Bronchial epithelial cell (primary cell): Measurements from ENCODE around the gene TTC39C. TPM values are rescaled to one million over a fixed set of nuclear protein-coding genes. Genes with fewer than 3 reads are reported as not detected.

Experiments used
- DNase-seq: peaks from one replicate; pipeline ENCODE4 v3.0.0-alpha.2; 2010; ENCODE audit warnings: low read depth
- FAIRE-seq: peaks from 2 replicates; lab custom pipeline; 2011; peaks lifted over from hg19 to GRCh38; lab: Jason Lieb, UNC
- H3K27me3 ChIP-seq: 2 replicates; pipeline ENCODE4 v1.5.1; 2011; ENCODE audit warnings: low read length; ENCODE audit not compliant: control insufficient read depth, insufficient read depth
- H3K36me3 ChIP-seq: 2 replicates; pipeline ENCODE4 v1.5.1; 2011; ENCODE audit warnings: low read length; ENCODE audit not compliant: control insufficient read depth, insufficient read depth
- H3K4me3 ChIP-seq: 2 replicates; pipeline ENCODE4 v1.5.1; 2011; ENCODE audit warnings: mild to moderate bottlenecking, low read depth, low read length, control low read depth
- total RNA-seq: library from RNA; depleted of rRNA; stranded (reverse); fragments of >200 nt; gene quantifications from 2 replicates; pipeline ENCODE4 v1.2.1, GENCODE V29; 2014
- TF ChIP-seq, protein P1 (sequence below): IDR thresholded peaks from 2 replicates; pipeline ENCODE4 v1.5.1; 2011; ENCODE audit warnings: mild to moderate bottlenecking, moderate library complexity, low read length, control low read depth, inconsistent platforms; ENCODE audit not compliant: insufficient read depth, severe bottlenecking

TTC39C gene
- total RNA-seq, 1 donor from 2014 or later, result 15.3 TPM

DNA sequence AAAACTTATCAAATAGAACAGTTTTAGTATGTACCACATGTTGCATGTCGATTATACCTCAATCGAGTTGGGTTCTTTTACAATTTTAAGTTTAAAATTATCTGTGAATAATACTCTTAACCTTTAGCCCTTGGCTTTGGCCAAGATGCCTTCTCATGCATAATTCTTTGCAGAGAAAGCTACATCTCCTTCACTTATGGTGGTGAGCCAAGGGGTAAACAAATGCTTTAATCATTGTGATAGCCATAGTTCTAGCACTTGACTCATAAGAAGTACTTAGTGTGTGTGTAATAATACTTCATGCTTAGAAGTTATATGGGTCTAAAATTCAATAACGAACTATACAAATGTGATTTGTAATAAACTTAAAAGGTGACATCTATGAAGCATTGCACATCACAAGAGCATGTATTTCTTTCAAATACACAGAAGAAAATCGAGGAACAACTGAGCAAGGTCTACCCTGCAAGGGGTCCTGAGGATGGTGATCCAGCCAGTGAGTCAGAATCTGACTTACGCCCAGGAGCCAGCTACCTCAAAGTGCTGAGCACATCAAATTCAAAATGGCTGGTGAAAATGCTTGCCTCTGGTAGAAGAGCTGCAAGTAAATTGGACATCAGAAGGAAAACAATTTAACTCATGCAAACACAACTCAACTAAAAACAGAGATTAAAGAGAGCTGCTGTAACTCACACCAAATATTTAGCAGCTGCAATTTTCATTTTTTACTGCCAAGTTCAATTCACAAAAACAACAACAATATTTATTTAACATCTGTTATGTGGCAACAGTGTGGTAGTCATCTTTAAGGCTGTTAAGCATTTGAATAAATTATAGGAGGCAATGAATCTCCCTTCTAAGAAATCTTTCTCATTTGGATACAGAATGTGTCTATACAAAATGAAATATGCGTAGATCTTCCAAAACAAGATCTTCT lies 23.8 kb upstream of the TTC39C start:
- Histone ChIP-seq H3K4me3 (no peak overlapping the region), H3K36me3 (no peaks in the 10 kb centered on the region), H3K27me3 (no peaks in the 10 kb centered on the region)
- TF ChIP-seq, protein P1, sequence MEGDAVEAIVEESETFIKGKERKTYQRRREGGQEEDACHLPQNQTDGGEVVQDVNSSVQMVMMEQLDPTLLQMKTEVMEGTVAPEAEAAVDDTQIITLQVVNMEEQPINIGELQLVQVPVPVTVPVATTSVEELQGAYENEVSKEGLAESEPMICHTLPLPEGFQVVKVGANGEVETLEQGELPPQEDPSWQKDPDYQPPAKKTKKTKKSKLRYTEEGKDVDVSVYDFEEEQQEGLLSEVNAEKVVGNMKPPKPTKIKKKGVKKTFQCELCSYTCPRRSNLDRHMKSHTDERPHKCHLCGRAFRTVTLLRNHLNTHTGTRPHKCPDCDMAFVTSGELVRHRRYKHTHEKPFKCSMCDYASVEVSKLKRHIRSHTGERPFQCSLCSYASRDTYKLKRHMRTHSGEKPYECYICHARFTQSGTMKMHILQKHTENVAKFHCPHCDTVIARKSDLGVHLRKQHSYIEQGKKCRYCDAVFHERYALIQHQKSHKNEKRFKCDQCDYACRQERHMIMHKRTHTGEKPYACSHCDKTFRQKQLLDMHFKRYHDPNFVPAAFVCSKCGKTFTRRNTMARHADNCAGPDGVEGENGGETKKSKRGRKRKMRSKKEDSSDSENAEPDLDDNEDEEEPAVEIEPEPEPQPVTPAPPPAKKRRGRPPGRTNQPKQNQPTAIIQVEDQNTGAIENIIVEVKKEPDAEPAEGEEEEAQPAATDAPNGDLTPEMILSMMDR, result no peak
- peak; percentile 42 for DNase-seq
- no peak for FAIRE-seq

DNA sequence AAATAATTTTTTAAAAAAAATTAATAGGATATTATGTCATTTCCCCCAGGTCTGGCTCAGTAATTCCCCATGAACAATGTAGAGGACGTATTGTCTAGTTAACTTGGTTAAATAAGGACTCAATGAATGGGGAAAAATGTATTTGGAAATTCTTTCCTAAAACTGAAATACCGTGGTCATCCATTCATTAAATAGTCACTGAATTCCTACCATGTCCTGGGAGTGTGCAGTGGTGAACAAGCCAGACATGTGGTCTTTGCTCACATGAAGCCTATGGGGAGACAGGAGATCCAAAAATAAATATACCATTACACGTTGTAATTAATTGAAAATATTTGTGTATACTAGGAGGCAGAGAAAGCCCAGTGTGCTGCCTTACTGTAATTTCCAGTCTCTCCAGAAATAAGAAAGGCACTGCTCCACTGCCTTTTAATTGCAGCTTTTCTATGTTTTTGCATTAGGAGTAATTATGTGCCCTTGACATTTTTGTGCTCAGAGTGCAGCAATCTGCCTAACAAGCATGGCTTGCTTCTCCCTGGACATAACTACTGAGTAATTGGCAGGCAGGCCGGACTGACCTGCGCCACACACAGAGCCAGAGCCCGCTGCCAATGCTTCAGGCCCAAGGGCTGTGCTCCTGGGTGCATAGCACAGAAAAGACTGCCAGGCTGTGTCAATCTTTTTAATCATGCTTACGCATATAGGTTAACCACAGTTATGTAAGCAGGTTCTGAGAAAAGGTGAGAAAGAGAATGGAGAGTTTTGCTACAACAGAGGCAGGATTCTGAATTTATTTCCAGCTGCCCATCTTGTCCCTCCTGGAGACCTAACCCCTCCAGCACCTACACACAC lies 22.2 kb upstream of the TTC39C start:
- peak; percentile 13 for FAIRE-seq
- Histone ChIP-seq H3K36me3 (no peaks in the 10 kb centered on the region), H3K4me3 (no peak overlapping the region), H3K27me3 (no peaks in the 10 kb centered on the region)
- TF ChIP-seq, protein P1, result no peak
- peak; percentile 87 for DNase-seq

DNA sequence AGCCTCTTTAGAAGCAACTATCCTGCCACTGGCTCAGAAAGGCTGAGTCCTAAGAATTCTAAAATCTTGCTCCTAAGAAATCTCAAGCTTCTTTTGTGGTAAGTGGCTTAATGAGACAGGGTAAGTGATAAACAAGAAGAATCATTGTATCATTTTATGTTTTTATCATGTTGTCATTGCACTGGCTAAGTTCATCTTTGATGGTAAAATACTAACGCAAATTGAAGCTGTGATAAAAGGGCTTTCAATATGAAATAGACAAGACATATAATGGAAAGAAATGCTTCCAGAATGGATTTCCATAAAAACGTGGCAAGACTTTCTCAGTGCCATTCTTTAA lies 21.6 kb upstream of the TTC39C start:
- no peaks in the 10 kb centered on the region for H3K36me3 ChIP-seq
- DNase-seq, result no peak
- no peak overlapping the region for H3K4me3 ChIP-seq
- no peaks in the 10 kb centered on the region for H3K27me3 ChIP-seq
- TF ChIP-seq, protein P1, result no peak
- FAIRE-seq, result no peak

DNA sequence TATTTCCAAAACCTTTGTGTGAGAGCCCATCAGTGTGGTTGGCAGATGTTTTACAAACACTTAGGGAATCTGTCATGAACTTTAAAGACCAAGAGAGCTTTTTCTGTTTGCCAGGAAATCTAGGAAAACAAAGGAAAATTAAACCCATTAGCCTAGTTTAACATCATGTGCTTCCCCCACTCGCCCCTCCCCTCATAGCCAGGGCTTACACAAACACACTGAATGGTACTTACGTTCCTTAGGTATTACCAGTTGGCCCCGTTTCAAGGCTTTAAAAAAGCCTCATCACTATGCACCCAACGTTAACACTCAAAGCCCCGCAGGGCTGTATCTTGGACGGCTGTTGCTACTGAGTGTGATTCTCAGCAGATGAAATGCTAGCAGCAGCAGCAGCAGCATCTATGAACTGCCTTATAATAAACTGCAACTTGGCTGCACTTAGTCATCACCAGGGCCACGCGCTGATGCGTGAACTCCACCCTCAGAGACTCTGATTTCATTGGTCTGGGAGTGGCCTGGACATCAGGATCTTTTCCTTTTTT lies 20.1 kb upstream of the TTC39C start:
- FAIRE-seq (no peak), DNase-seq (peak; percentile 92)
- TF ChIP-seq, protein P1, result no peak
- Histone ChIP-seq H3K36me3 (no peaks in the 10 kb centered on the region), H3K4me3 (no peak overlapping the region), H3K27me3 (no peaks in the 10 kb centered on the region)

DNA sequence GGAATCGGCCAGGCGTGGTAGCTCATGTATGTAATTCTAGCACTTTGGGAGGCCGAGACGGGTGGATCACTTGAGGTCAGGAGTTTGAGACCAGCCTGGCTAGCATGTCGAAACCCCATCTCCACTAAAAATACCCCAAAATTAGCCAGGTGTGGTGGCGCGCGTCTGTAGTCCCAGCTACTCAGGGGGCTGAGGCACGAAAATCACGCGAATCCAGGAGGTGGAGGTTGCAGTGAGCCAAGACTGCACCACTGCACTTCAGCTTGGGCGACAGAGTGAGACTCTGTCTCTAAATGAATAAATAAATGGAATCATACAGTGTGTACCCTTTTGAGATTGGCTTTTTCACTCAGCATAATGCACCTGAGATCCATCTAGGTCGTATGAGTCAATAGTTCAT lies 19.4 kb upstream of the TTC39C start:
- Histone ChIP-seq H3K4me3 (no peak overlapping the region), H3K36me3 (no peaks in the 10 kb centered on the region), H3K27me3 (no peaks in the 10 kb centered on the region)
- DNase-seq (no peak), FAIRE-seq (no peak)
- TF ChIP-seq, protein P1, result no peak
